Stimulated activated CD8-positive, alpha-beta memory T cell treated with anti-CD3 and anti-CD28 coated beads, Interleukin-4, amount 100 ng/mL, for 48 hours (primary cell): Measurements from ENCODE around the gene LRRC58.

Source experiments
- DNase-seq: peaks from one replicate; pipeline ENCODE4 v3.0.0-alpha.2; 2020

LRRC58 gene

GRCh38 chr3:120274739-120275167 is 74.4 kb downstream of the LRRC58 start:
- DNase-seq = no peak
